ENCODE measurements around the gene EFNB2. TPM values are rescaled to one million over a fixed set of nuclear protein-coding genes. Genes with fewer than 3 reads are reported as not detected.

Gene EFNB2
- total RNA-seq, 1 experiment from 2014 or later = 11.9 TPM

DNA sequence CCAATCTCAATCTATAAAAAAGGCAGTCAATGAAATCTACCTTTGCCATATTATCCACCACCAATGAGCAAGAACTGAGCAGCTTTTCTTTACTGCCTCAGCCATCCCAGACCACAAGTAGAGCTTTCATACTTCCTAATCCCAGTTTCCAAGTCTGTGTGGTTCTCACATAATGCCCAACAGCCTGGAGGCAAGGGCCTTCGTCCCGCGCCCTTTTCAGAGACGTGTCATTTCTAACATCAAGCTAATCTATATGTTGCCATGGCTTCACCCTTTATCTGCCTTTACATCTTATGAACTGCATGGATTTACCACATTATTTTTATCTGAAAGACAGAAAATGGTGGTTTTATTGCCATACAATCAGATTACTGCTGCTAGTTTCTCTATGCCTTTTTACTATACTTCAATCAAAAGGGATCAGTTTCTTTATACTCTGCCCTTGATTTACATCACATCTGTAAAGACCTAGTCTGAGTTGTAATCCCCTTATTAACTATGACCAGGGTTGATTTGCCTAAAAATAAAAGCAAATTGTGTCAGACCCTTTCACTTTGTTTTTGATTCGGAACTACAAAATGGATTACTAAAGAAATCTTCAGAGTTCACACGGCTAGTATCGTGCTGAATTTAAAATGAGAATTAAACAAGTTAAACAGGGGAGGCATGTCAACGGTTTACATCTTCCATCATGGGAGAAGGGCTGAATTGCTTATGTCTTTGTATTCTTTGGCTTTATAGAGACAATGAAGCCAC lies 5.9 kb downstream of the EFNB2 start:
- in situ Hi-C loops (cut with HindIII; ENCODE audit: low pct_unique_long_range_greater_than_20kb, low sequenced_read_pairs) = no loop called here
- DNase-seq (ENCODE audit: low read depth) = no peak

DNA sequence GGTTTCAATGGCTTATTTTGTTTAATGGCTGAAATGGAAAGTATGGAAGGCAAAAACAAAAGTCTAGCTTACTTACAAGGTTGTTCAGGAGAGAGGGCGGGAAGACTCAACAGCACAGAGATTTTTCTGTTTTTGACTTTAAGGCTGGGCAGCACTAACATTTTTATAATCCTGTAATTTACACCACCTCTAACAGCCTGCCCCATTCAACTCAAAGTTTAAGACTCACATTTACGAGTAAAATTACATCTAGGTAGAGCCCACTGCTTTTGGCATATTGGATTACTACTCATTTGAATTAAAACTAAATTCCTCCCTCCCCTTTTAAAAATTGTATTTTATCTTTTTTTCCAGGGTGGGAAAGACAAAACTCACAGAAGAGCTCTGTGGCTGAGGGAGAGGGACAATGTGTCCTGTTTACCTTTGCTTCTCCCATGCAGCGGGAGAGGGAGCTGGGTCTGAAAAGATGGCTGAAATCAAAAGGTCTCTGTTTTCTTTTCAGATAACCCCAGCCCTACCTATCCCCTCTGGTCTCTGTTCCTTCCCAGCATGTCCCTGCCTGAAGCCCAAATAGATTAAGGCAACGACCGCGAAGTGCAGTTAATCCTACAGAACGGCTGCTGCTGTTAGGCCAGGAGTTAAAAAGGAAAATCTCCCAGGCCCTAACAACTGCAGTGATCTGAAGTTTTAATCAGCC lies 6.6 kb downstream of the EFNB2 start:
- in situ Hi-C loops (cut with HindIII; ENCODE audit: low pct_unique_long_range_greater_than_20kb, low sequenced_read_pairs) = no loop called here

DNA sequence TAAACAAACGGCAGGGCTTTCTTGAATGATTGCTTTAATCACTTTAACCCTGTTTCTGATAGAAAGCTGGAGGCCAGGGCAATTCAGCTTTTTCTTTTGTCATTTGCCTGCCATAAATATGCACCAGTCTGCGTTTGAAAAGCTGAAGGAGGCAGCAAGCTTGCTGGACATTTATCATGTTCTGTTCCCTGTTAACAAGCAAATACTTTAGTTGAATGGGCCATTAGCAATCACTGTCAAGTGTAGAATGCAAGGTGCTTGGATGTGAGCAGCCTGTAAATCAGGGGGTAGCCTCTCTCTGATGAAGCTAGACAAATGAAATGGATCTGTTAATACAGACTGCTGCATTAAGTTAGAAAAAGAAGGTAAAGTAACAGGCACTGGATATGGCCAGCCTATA lies 7.6 kb downstream of the EFNB2 start:
- in situ Hi-C loops (cut with HindIII; ENCODE audit: low pct_unique_long_range_greater_than_20kb, low sequenced_read_pairs) = no loop called here
- DNase-seq (ENCODE audit: low read depth) = no peak

More for the DNA sequence above, 6.6 kb downstream of the EFNB2 start:
- DNase-seq (ENCODE audit: low read depth) = no peak

DNA sequence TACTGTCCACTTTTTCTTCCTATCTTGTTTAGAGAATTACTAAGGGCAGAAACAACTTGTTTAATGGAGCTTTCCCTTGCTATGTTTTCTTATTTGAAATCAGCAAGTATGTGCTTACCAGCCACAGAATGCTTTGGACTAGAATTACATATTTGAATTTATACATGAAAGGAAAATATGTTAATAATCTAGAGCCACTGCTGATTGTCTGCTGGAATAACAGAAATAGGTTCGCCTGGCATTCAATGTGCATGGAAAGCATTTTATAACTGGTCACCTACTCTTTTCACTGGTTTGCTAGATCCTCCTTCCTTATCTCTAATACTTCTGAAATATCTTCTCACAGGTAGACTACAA lies 8.0 kb downstream of the EFNB2 start:
- DNase-seq (ENCODE audit: low read depth) = no peak
- in situ Hi-C loops (cut with HindIII; ENCODE audit: low pct_unique_long_range_greater_than_20kb, low sequenced_read_pairs) = no loop called here

DNA sequence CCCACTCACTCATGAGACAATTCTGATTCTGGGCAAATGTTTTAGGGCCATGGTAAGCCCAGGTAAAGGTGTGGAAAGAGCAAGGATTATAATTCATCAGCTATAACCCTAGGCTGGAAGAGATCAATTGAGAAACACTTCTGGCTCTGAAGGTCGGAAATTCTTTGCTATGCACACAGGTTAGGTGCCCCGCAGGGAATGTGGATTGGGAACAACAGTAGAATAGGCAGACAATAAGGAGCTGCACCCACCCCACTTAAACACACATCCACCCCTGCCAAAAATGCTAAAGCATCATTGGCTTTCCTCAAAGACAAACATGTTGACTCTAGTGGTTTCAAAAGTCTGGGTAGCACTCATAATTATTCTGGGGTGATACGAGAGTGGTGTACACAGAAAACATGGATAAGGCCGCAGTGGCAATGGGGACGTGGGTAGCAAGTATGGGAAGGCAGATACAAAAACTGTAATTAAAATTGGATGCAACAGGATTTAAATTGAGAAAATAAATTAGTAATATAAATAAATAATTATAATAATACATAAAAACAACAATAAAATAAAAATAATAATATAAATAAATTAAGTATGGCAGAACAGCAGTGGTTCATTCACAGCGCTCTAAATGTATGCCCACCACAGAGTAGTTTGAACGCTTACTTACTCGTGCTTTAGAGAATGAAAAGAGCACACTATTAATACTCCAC lies 8.6 kb downstream of the EFNB2 start:
- in situ Hi-C loops (cut with HindIII; ENCODE audit: low pct_unique_long_range_greater_than_20kb, low sequenced_read_pairs) = no loop called here
- DNase-seq (ENCODE audit: low read depth) = no peak

DNA sequence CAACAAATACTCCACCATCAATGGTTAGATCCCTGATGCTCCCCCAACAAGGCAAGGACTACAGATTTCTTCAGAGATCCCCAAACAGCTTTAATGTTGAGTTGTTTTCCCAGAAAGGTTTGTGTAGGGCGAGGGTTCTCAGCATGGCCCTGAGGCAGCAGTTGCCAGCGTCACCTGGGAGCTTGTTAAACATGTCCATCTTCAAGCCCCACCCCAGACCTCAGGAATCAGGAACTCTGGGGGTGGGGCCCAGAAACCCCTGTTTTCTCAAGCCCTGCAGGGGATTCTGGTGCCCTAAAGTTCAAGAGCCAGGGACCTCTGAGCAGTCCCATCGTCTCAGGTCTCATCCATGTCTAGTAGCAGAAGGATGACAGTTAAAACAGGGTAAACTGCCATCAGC lies 9.6 kb downstream of the EFNB2 start:
- in situ Hi-C loops (cut with HindIII; ENCODE audit: low pct_unique_long_range_greater_than_20kb, low sequenced_read_pairs) = no loop called here

DNA sequence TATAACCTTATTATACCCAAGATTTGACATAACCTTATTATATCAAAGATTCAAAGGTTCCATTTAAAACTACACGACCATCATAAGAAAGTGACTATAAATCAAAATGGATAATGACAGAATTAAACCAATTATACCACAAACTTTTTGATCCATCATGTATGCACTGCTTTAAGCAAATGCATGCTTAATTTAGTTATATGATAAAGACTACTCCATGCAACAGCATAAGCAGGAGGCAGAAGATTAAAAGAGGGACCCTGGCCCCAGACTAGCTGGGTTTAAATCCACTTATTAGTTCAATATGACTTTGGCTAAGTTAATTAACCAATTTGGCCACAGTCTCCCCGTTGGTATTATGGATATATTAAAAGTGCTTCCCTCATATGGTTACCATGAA lies 11.4 kb downstream of the EFNB2 start:
- in situ Hi-C loops (cut with HindIII; ENCODE audit: low pct_unique_long_range_greater_than_20kb, low sequenced_read_pairs) = no loop called here
- no peak for DNase-seq (ENCODE audit: low read depth)

More for the DNA sequence above, 9.6 kb downstream of the EFNB2 start:
- DNase-seq (ENCODE audit: low read depth) = no peak

DNA sequence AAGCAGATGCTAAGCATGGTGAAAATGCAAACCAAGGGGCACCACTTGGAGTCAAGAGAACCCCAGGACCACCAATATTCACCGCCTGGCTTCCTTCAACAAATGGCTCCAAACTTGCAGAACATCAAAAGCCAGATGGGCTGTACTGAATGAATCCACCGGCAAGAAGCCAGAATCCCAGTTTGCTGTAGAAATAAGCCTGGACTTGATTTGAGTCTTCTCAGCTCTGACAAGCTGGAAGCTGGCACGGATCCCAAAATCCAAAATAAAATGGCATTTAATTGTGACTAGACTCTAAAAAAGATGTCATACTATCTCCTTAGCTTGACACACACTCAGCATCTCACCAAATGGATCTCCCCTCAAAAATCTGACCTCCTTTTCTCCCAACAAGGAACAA lies 11.9 kb downstream of the EFNB2 start:
- DNase-seq (ENCODE audit: low read depth) = no peak
- in situ Hi-C loops (cut with HindIII; ENCODE audit: low pct_unique_long_range_greater_than_20kb, low sequenced_read_pairs) = no loop called here

DNA sequence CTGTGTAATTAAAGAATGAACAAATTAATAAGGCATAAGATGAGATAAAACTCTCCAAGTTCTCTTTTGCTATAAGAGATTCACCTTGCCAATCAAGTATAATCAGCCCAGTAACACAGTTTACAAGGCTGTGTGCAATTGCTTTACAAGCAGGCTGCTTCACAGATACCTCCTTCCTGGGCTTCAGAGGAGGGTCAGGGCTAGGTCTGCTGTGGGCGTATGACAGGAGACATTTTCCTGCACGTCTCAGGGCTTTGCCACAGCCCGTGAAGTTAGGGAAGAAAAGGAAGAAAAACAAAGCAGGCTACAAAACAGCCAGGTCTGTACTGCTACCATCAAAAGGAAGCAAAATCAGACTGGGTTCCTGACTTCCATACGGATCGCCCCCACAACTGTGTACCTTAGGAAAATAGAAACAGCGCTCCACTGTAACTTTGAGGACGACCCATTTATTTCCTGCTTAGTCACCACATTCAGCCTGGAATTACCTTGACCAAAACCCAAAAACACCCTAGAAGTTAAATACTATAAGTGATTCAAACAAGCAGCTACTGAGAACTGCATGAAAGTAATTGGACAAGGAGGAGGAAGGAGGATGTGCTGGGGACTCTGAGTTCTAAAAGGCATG lies 12.4 kb downstream of the EFNB2 start:
- no peak for DNase-seq (ENCODE audit: low read depth)
- in situ Hi-C loops (cut with HindIII; ENCODE audit: low pct_unique_long_range_greater_than_20kb, low sequenced_read_pairs) = no loop called here

DNA sequence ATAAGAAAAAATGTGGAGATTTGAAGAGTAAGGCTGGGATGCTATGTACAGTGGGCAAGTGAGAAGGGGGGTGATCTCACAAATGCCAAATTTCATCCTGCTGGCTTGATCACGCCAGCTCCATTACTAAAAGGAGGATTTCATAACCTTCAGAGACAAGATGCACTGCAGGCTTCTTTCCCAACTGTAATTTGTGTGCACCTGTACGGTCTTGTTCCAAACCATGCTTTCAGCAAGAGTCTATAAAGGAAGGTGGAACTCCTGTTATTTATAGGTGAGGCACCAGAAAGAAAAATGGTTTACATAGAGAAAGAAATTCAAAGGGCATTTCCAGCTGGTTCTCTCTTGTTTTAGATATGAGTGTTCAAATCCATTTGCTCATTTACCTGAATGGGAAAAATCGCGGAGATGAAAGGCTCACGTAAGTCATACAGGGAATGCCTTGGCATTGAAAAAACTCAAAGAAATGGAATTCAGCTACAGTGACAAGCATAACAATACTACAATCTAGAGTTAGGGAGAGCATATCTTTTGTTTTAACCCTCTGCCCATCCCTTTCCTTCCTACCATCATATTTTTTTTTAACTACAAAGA lies 13.3 kb downstream of the EFNB2 start:
- DNase-seq (ENCODE audit: low read depth) = no peak
- in situ Hi-C loops (cut with HindIII; ENCODE audit: low pct_unique_long_range_greater_than_20kb, low sequenced_read_pairs) = no loop called here

DNA sequence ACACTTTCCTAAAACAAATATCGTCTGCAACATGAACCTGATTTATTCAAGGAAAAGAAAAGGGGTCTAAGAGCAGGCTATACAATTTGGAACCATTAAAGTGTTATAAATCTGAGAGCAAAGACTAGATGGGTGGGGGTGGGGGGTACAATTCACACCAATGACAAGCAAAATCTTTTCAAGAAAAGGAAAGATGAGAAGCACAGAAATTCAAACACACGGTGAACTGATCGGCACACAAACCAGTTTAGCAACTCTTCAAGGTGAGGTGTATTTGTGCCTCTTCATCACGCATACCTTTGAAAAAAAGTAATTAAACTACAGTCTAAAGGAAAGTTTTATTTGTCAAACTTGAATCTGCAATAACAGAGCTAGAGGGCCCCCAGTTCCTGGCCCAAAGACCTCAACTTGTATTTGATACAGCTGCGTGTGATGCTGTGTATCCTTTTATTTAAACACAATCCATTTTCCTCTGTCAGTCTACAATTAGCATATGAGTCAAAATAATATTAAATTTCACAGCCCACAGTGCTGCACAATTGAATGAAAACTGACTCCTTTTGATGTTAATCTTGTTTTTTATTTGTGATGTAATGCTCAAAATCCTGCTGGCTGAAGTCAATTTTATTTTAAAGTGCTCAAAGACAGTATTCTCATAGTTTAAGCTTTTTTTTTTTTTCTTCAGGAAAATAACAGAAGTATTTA lies 14.2 kb downstream of the EFNB2 start:
- in situ Hi-C loops (cut with HindIII; ENCODE audit: low pct_unique_long_range_greater_than_20kb, low sequenced_read_pairs) = no loop called here
- DNase-seq (ENCODE audit: low read depth) = no peak

DNA sequence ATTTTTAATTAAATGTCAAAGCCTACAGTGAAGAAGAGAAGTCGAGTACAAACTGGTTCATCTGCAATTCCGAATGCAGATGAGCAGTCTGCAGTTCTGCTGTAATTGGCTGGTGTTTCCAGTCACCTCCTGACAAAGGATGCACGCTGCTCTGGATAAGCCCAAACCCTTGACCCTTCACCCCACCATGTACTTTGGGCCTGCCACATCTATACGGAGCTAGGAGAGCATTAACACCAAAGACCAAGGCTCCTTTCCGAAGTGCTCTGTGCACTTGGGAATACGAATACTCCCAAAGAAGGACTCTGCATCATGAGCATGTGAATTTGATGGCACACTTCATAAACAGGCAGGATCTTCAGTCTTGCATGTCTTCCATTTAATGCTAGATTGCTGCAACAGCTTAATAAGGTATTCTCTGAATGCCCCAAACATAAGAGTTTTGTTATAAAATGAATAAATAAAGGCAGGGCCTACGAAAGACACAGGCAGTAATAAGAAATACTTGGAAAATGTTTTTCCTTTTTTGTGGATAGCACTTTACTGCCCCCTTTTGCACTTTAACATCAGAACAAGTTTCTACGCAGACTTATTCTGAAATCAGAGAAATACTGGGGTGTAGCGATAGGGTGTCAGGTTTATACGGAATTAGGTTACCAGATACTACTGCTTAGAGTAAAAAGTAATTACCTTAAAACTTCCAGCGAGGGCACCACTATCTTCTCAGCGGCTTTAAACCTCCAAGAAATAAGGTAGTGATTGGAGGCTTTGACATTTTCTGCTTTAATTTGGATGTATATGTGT lies 15.0 kb downstream of the EFNB2 start:
- no peak for DNase-seq (ENCODE audit: low read depth)
- in situ Hi-C loops (cut with HindIII; ENCODE audit: low pct_unique_long_range_greater_than_20kb, low sequenced_read_pairs) = no loop called here

DNA sequence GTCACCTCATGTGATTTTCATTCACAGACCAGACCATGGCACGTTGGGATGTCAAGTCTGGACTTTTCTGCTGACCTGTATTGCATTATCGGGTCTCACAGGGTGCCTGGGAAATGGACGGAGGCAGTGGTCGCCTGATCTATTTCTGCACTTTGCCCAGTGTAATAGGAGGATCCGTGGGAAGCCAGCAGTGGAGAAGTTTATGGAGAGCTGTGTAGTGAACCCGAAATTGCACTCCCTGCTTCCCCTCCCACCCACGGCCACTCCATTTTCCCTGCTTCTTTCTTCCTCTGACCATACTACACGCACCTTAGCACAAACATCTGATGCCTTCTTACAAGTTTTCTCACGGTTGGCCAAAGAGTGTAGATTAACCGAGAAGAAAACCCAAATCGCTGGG lies 16.9 kb downstream of the EFNB2 start:
- DNase-seq (ENCODE audit: low read depth) = no peak
- in situ Hi-C loops (cut with HindIII; ENCODE audit: low pct_unique_long_range_greater_than_20kb, low sequenced_read_pairs) = no loop called here

DNA sequence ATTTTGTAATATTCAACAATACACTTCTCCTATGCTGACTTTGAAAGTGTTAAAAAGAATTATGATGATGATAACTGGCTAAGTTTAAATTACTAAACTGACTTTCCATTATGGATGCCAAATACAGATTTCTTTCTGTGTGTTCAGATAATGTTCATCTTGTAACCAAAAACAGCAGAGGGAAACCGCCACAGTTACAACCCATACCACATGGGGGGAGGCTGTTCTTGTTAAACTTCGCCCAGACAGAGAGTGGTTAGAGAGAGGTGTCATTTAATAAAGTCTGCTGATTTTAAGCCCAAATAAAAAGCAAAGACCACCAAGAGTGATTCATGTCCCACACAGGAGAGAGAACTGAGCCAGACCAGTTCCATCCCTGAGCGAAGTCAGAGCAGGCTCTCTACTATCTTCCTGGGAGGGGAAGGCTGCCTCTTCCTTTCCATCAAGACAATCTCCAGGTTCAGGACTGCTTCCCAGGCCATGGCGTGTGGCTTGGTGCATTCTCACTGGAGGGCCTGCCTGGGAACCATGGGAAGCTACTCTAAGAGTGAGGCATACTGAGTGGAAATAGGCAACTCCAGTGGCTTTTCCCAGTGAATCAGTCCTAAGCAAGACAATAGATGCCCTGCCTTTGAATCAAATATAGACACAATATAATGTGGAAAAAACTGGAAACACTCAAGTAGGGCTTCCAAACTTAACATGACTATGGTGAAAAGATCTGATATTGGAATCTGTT lies 18.2 kb downstream of the EFNB2 start:
- in situ Hi-C loops (cut with HindIII; ENCODE audit: low pct_unique_long_range_greater_than_20kb, low sequenced_read_pairs) = no loop called here
- DNase-seq (ENCODE audit: low read depth) = no peak

DNA sequence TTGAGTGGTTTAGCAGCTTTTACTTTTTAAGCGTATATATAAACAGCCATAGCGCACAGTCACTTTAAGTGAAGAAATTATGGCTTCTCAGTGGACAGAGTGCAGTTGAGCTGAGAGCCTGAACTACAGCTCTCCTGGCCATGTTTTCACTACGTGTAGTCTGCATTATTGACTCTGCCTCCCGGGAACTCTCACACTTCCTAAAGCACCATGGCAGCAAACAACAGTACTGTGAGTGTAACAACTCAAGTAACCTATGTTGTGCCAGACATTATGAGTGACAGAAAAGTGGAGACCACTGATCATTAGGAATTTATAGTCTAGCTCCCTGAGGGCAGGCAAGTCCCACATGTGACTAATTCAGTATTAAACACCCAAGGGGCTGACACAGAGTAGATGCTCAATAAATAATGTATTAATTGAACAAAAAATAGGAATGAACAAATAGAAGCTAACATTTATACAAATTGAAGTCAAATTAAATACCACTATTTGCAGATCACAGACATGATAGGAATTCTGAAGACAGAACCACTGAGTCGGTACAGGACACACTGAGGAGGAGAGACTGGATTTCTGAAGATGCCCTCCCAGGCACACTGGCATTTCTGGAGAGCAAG lies 19.7 kb downstream of the EFNB2 start:
- DNase-seq (ENCODE audit: low read depth) = no peak
- in situ Hi-C loops (cut with HindIII; ENCODE audit: low pct_unique_long_range_greater_than_20kb, low sequenced_read_pairs) = no loop called here

DNA sequence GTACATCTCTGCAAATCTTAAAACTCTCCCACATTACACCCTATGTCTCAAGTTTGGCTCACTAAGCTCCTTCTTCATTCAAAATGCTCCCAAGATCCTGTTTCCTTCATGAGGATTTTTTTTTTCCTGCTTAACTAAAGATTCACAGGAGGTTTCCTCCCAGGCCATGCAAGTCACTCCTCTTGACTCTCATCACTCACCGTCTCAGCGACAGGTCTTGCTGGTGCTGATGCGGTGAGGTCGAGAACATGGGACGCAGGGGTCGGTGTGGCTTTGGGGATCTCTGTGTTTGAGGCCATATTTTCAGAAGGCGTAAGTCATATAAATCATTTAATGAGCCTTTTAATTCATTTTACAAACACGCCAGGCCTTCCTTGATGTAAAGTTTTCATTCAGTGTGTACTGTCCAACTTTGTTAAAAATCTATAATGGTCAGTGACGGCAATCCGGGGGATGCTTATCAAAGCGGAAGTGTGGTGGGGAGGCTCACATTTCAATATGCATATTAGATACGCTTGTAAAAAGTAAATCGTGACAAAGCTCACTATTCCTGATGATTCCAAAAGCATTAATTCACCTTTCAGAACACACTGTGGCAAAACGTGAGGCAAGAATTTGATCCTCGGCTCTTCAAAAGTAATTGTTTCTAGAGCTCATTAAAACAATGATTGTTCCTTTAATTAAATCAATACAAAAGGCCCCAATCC lies 20.4 kb downstream of the EFNB2 start:
- in situ Hi-C loops (cut with HindIII; ENCODE audit: low pct_unique_long_range_greater_than_20kb, low sequenced_read_pairs) = no loop called here
- no peak for DNase-seq (ENCODE audit: low read depth)

Data from Caki2 (cell line).